GM12865 (cell line): Measurements from ENCODE around the gene APH1B.
A peak's percentile ranks its signal among the peaks of the same experiment; 100 is the strongest.

Experiments used
- DNase-seq: peaks from one replicate; pipeline ENCODE4 v3.0.0; 2010; ENCODE audit warnings: low read depth
- H3K4me3 ChIP-seq: 2 replicates; pipeline ENCODE4 v1.5.1; 2011; ENCODE audit warnings: mild to moderate bottlenecking, low read depth, low read length, control low read depth
- CTCF ChIP-seq: IDR thresholded peaks from 2 replicates; pipeline ENCODE4 v1.5.1; 2011; ENCODE audit warnings: low read length, control low read depth, low read depth, inconsistent platforms; ENCODE audit not compliant: insufficient read depth; ENCODE audit errors: missing control alignments

The APH1B gene

GRCh38 chr15:63277038-63277892 lies at the start of gene APH1B:
Gene APH1B, plus strand, starts transcription at chr15:63277605. Its CDS starts 19 bp downstream, at chr15:63277624.
- H3K4me3 ChIP-seq = peak within 1 kb of the TSS; percentile 93
- DNase-seq = peak; percentile 90
- no peak for TF ChIP-seq CTCF

DNA sequence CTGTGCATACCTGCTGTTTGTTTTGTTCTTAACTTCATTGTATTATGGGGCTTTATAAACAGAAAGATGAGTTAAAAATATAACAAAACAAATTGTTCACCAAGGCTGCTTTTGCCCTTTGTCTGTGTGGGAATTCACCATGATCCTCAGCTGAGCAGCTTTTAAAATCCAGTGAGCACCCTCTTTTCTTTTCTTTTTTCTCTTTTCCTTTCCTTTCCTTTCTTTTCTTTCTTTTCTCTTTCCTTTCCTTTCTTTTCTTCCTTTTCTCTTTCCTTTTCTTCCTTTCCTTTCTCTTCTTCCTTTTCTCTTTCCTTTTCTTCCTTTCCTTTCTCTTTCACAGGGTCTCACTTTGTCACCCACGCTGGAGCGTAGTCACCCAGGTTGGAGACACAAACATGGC lies 49.7 kb upstream of the APH1B start:
- TF ChIP-seq CTCF = no peak
- DNase-seq = no peak
- H3K4me3 ChIP-seq = no peak overlapping the region

- DNase-seq = no peak
- TF ChIP-seq CTCF = no peak
- H3K4me3 ChIP-seq = no peak overlapping the region
Measured at GRCh38 chr15:63231206-63231605, 46.2 kb upstream of the APH1B start.

GRCh38 chr15:63231706-63232105 lies 45.7 kb upstream of the APH1B start:
- no peak for DNase-seq
- TF ChIP-seq CTCF = no peak
- H3K4me3 ChIP-seq = no peak overlapping the region

DNA sequence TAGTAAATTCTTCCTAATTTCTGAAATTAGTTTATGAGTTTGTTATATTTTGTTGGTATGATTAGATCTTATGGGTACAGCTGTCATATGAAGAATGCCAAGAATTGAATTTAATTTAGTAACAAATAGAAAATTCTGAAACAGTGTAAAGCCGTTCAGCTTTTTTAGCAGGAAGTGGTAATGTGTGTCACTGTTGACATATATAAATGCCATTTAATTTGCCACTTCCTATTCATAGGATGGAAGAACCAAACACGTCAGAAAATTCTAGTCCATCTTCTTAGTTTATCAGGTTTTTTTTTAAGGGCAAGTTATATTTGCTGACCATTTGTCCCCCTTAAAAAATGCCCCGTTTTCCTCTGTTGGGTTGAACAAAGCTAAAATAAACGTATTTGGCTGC lies 45.0 kb upstream of the APH1B start:
- no peak overlapping the region for H3K4me3 ChIP-seq
- TF ChIP-seq CTCF = no peak
- DNase-seq = no peak

- TF ChIP-seq CTCF = no peak
- no peak overlapping the region for H3K4me3 ChIP-seq
- no peak for DNase-seq
Measured at GRCh38 chr15:63232943-63233342, 44.5 kb upstream of the APH1B start.

DNA sequence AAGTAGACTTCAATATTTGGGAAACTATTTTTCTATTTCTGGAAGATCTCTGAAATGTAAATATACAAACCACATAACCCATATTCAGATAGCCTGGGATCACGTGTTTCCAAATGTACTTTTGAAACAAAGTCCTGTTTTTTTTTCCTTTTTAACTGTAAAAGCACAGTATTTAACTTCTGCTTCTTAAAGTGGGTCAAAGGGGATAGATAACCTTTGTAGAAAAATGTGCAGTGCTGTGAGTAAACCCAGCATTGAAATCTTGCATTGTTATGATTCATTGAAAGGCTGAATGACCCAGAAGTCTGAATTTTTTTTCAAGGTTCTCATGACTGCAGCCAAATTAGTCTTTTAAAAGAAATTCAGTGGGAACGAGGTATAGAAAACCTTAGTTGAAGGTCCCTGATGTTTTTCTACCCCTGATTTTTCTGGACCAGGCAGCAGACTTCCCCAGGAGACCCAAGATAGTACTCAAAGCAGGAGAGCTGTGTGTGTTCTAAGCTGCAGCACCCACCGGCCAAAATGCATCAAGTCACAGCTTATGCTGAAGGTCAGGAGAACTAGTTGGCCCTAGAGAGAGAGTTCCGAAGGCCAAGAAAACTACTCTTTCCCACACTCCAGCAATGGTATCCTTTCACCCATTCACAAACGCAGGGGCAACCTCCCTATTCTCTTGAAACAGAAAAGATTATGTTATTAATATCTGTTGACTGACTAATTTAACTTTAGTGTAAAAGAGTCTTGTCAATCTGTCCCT lies 43.6 kb upstream of the APH1B start:
- H3K4me3 ChIP-seq = no peak overlapping the region
- TF ChIP-seq CTCF = no peak
- DNase-seq = no peak
